Measurements from ENCODE around the gene CNTFR.
"Not testable (repeated sequence)": the region's sequence is repeated elsewhere in the genome, so short reads cannot be mapped to it uniquely, and the experiment has no call there.

Gene CNTFR

DNA sequence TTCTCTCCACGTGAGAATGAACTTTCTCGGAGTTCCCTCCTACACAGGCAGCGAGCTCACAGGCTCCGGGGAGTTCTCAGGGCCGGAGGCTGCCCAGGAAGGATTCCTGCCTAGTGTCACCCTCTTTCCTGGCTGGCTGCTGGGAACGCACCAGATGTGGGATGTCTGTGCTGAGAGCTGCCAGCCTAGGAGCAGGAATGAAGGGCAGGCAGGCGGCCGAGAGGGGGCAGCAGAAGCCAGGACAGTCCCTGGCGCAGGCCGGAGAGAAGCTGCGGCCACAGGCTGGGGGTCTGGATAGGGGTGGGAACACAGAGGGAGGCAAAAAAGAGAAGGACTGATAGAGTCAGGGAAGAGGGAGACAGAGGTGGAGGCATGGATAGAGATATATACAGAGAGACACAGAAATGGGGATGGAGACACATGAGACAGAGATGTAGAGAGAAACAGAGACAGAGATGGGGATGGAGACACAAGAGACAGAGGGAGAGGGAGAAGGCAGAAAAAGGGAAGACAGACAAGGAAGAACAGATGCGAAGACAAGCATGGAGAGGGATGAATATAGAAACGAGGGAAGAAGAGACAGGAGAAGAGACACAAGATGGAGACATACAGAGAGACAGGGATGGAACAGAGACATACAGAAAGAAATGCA, 41.4 kb downstream of the CNTFR start:
- no peaks in the 10 kb centered on the region for H3K4me1 ChIP-seq (ENCODE audit: insufficient read depth, low read length)
- no peak overlapping the region for H3K4me3 ChIP-seq (ENCODE audit: low read length)
- no peaks in the 10 kb centered on the region for H3K9me3 ChIP-seq (ENCODE audit: insufficient read depth, low read depth, low read length)
- H3K36me3 ChIP-seq (ENCODE audit: insufficient read depth, low read depth, low read length), result no peaks in the 10 kb centered on the region
- 0 out of 2 replicates have a peak, but pooled peaks cover 4% of the 10 kb centered on the region for H3K27me3 ChIP-seq (ENCODE audit: insufficient read depth, low read length)
- no peak overlapping the region for H3K27ac ChIP-seq (ENCODE audit: low read length)
- H3K9ac ChIP-seq (ENCODE audit: low read depth, low read length), result no peak overlapping the region

DNA sequence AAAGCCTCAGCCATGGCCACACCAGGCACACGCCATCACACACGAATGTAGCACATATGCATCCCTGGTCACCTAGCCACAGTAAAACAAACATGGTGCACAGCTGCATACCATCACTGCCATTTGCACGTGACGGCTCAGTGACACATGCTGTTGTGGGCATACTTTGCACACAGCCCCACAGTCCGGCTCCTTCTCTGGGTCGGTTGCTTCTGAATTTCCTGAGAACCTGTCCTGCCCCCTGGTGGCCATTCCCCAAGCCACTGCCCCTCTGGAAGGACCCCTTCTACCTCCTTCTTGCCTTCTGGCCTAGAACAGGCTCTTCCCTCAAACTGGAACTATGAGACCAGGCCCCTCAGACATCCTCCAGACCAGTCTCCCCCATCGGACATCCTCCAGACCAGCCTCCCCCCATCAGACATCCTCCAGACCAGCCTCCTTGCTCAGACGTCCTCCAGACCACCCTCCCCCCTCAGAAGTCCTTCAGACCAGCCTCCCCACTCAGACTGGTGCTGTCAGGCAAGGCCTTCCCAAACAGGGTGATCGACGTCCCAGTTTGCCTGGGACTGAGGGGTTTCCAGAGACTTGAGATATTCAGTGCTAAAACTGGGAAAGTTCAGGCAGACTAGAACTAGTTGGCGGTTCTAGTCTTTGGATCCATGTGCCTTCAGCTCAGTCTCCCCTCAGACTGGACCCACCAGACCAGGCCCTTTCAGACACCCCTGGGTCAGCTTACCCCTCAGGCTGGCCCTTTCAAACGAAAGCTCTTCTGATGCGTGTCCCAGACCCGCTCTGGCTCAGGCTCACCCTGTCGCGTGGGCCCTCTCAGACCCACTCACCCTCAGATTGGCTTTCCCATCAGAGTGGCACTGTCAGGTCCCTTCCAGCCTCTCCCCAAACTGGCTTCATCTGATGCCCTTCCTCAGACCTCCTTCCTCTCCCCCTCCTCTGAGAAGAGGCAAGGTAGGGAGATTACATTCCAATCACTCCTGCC, 42.4 kb downstream of the CNTFR start:
- Histone ChIP-seq H3K9ac (ENCODE audit: low read depth, low read length) (no peak overlapping the region), H3K27ac (ENCODE audit: low read length) (no peak overlapping the region), H3K27me3 (ENCODE audit: insufficient read depth, low read length) (0 out of 2 replicates have a peak, but pooled peaks cover 4% of the 10 kb centered on the region), H3K4me1 (ENCODE audit: insufficient read depth, low read length) (no peaks in the 10 kb centered on the region), H3K9me3 (ENCODE audit: insufficient read depth, low read depth, low read length) (no peaks in the 10 kb centered on the region), H3K4me3 (ENCODE audit: low read length) (no peak overlapping the region), H3K36me3 (ENCODE audit: insufficient read depth, low read depth, low read length) (no peaks in the 10 kb centered on the region)

DNA sequence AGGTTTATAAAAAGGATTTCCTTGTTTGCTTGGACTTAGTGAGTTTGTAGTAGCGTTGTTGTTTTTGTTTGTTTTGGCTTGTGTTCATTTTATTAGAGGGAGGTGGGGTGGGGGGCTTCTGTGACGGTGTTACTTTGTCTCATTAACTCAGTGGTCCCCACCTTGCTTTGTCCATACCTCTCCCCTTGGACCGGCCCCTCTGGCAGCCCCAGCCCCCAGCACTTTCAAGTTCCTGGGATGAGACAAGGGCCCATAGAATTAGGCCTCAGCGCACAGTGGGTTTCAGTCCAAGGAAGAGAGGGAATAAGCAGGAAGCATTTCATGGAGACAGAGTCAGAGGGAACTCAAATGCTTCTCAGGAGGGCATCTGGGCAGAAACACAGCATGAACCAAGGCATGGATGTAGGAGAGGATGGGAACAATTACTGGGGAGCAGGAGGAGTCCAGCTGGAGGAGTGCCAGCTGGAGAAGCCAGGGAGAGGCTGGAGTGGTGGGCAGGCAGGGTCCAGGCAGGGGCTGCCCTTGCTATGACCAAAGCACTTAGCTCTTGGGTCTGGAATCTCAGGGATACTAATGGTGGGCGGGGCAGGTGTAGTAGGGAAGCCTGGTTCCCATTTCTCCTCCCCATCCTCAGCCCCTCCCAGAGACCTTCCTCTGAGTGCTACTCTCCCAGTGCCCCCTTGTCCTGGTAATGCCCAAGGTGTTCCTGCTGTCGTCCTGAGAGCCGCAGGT, 43.3 kb downstream of the CNTFR start:
- Histone ChIP-seq H3K4me3 (ENCODE audit: low read length) (no peak overlapping the region), H3K27ac (ENCODE audit: low read length) (no peak overlapping the region)

DNA sequence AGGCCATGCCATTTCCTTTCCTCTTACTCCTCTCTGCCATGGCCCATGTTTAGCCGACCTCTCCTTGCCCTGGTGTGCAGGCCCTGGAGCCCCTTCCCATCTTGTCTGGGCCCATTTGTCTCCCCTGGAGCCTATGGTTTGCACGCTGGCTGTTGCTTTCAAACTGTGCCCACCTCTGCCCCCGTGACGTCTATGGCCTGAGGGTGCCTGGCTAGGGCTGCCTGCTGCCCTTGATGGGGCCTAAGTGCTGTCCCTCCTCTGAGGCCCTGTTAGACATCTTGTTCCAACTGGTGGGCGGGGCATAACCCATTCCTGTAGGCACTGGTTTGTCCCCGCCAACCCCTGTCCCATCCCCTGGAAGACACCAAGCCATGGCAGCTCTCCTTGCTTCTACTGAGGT, 44.0 kb downstream of the CNTFR start:
- H3K36me3 ChIP-seq (ENCODE audit: insufficient read depth, low read depth, low read length), result no peaks in the 10 kb centered on the region
- no peaks in the 10 kb centered on the region for H3K4me1 ChIP-seq (ENCODE audit: insufficient read depth, low read length)
- no peaks in the 10 kb centered on the region for H3K9me3 ChIP-seq (ENCODE audit: insufficient read depth, low read depth, low read length)
- no peak overlapping the region for H3K27ac ChIP-seq (ENCODE audit: low read length)
- no peak overlapping the region for H3K4me3 ChIP-seq (ENCODE audit: low read length)
- H3K9ac ChIP-seq (ENCODE audit: low read depth, low read length), result no peak overlapping the region
- H3K27me3 ChIP-seq (ENCODE audit: insufficient read depth, low read length), result 0 out of 2 replicates have a peak, but pooled peaks cover 4% of the 10 kb centered on the region

More for the DNA sequence above, 43.3 kb downstream of the CNTFR start:
- no peaks in the 10 kb centered on the region for H3K4me1 ChIP-seq (ENCODE audit: insufficient read depth, low read length)
- no peaks in the 10 kb centered on the region for H3K36me3 ChIP-seq (ENCODE audit: insufficient read depth, low read depth, low read length)
- no peak overlapping the region for H3K9ac ChIP-seq (ENCODE audit: low read depth, low read length)
- H3K9me3 ChIP-seq (ENCODE audit: insufficient read depth, low read depth, low read length), result no peaks in the 10 kb centered on the region
- 0 out of 2 replicates have a peak, but pooled peaks cover 4% of the 10 kb centered on the region for H3K27me3 ChIP-seq (ENCODE audit: insufficient read depth, low read length)

DNA sequence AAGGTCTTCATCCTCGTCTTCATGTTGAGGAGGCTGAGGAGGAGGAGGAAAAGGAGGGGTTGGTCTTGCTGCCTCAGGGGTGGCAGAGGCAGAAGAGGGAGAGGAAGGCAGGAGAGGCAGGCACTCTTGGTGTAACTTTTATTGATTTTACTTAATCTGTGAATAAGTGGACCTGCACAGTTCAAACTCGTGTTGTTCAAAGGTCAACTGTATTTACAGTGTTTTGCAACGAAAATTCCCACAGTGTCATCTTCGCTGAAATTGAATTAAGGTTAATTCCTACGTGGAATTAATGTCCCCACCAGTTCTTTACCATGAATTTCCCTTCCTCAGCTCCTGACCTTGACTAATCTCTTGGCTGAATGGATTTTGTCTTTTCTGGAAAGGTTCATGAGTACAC, 45.5 kb downstream of the CNTFR start:
- H3K27ac ChIP-seq (ENCODE audit: low read length), result no peak overlapping the region
- H3K27me3 ChIP-seq (ENCODE audit: insufficient read depth, low read length), result 0 out of 2 replicates have a peak, but pooled peaks cover 4% of the 10 kb centered on the region
- no peak overlapping the region for H3K4me3 ChIP-seq (ENCODE audit: low read length)
- H3K9me3 ChIP-seq (ENCODE audit: insufficient read depth, low read depth, low read length), result no peaks in the 10 kb centered on the region
- H3K36me3 ChIP-seq (ENCODE audit: insufficient read depth, low read depth, low read length), result no peaks in the 10 kb centered on the region
- H3K9ac ChIP-seq (ENCODE audit: low read depth, low read length), result no peak overlapping the region
- no peaks in the 10 kb centered on the region for H3K4me1 ChIP-seq (ENCODE audit: insufficient read depth, low read length)

DNA sequence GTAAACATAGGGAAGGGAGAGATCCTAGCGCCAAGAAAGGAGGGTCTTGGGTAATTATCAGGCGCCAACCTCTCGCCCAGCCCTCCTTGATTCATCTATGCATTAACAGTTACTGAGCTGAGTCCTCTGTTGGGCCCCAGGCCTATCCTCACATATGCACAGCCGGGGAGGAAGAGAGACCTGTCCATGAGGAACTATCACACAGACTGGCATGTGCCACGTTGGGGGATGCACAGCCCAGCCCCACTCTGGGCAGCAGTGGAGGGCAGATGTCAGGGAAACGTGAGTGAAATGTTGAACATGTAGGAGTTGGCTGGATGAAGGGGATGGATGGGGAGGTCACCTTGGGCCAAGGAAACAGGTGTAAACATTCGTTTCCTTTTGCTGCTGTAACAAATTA, 48.0 kb downstream of the CNTFR start:
- Histone ChIP-seq H3K27ac (ENCODE audit: low read length) (no peak overlapping the region), H3K36me3 (ENCODE audit: insufficient read depth, low read depth, low read length) (no peaks in the 10 kb centered on the region), H3K4me3 (ENCODE audit: low read length) (no peak overlapping the region), H3K27me3 (ENCODE audit: insufficient read depth, low read length) (no peaks in the 10 kb centered on the region), H3K4me1 (ENCODE audit: insufficient read depth, low read length) (no peaks in the 10 kb centered on the region), H3K9me3 (ENCODE audit: insufficient read depth, low read depth, low read length) (no peaks in the 10 kb centered on the region), H3K9ac (ENCODE audit: low read depth, low read length) (no peak overlapping the region)

DNA sequence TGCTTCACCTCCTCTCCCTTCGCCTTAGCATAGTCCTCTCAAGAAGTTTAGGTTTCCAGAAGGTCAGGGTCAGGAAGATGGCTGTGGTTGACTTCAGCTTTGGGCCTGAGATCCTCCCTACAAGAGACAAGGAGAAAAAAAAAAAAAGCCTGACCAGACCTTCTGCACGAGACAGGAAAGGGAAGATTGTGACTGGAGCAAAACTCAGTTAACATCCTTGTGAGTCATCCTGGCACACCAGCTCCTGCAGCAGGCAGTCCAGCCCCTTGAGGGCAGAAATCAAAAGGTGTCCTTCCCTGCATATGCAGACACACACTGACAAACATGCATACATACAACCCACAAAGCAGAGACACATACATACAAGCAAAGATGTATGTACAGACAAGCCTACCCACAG, 48.7 kb downstream of the CNTFR start:
- Histone ChIP-seq H3K27me3 (ENCODE audit: insufficient read depth, low read length) (no peaks in the 10 kb centered on the region), H3K9me3 (ENCODE audit: insufficient read depth, low read depth, low read length) (no peaks in the 10 kb centered on the region), H3K36me3 (ENCODE audit: insufficient read depth, low read depth, low read length) (no peaks in the 10 kb centered on the region), H3K9ac (ENCODE audit: low read depth, low read length) (no peak overlapping the region), H3K4me3 (ENCODE audit: low read length) (no peak overlapping the region), H3K27ac (ENCODE audit: low read length) (no peak overlapping the region), H3K4me1 (ENCODE audit: insufficient read depth, low read length) (no peaks in the 10 kb centered on the region)

DNA sequence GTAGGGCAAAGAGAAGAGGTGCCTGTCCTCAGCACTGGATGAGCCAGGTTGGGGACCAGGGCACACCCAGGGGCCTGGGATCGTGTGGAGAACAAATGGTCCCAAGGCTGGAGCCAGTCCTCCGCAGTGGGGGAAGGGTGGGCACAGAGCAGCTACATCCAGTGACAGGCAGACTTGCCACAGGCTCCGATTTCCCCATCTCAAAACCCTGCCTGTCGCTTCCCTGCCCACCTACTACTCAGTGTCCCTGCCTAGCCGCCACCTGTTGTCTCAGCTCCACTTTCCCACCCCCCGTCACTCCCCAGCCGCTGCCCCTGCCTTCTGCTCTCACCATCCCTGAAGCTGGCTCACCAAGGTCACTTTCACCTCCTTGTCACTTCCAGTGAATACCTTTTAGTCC, 52.8 kb downstream of the CNTFR start:
- Histone ChIP-seq H3K9ac (ENCODE audit: low read depth, low read length) (no peak overlapping the region), H3K27me3 (ENCODE audit: insufficient read depth, low read length) (peaks cover 10% of the 10 kb centered on the region; the same call in 1 of the 2 replicates), H3K36me3 (ENCODE audit: insufficient read depth, low read depth, low read length) (no peaks in the 10 kb centered on the region), H3K4me3 (ENCODE audit: low read length) (no peak overlapping the region), H3K27ac (ENCODE audit: low read length) (no peak overlapping the region), H3K9me3 (ENCODE audit: insufficient read depth, low read depth, low read length) (peaks cover 12% of the 10 kb centered on the region), H3K4me1 (ENCODE audit: insufficient read depth, low read length) (no peaks in the 10 kb centered on the region)

DNA sequence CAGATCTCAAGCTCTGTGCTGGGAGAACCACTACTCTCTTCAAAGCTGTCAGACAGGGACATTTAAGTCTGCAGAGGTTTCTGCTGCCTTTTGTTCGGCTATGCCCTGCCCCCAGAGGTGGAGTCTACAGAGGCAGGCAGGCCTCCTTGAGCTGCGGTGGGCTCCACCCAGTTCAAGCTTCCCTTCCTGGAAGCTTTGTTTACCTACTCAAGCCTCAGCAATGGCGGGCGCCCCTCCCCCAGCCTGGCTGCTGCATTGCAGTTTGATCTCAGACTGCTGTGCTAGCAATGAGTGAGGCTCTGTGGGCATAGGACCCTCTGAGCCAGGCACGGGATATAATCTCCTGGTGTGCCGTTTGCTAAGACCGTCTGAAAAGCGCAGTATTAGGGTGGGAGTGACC, 57.5 kb downstream of the CNTFR start:
- not testable (repeated sequence) for H3K36me3 ChIP-seq (ENCODE audit: insufficient read depth, low read depth, low read length); H3K27ac ChIP-seq (ENCODE audit: low read length); H3K9ac ChIP-seq (ENCODE audit: low read depth, low read length); H3K4me3 ChIP-seq (ENCODE audit: low read length); H3K4me1 ChIP-seq (ENCODE audit: insufficient read depth, low read length)
- H3K27me3 ChIP-seq (ENCODE audit: insufficient read depth, low read length), result peaks cover 10% of the 10 kb centered on the region; the same call in 1 of the 2 replicates
- H3K9me3 ChIP-seq (ENCODE audit: insufficient read depth, low read depth, low read length), result peaks cover 12% of the 10 kb centered on the region

DNA sequence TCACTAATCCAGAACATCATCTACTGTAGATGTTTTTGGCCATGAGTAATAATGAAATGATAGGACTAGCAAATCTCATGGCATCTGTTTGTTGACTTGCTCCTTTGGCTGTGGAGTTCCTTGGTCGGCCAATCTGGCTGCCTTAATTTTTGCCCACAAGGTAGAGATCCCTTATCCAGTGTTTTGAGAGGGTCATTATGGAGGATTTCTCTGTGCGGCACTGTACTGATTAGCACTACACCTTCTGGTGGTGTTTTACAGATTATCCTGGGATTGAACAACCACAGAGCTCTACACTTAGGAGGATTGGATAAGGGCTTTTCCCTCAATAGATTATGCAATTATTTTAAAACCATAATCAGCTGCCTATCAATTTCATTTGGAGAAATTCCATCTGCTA, 63.5 kb downstream of the CNTFR start:
- no peak overlapping the region for H3K4me3 ChIP-seq (ENCODE audit: low read length)
- H3K9ac ChIP-seq (ENCODE audit: low read depth, low read length), result no peak overlapping the region
- no peaks in the 10 kb centered on the region; the same call in 1 of the 2 replicates for H3K4me1 ChIP-seq (ENCODE audit: insufficient read depth, low read length)
- H3K9me3 ChIP-seq (ENCODE audit: insufficient read depth, low read depth, low read length), result no peaks in the 10 kb centered on the region
- H3K27ac ChIP-seq (ENCODE audit: low read length), result no peak overlapping the region
- no peaks in the 10 kb centered on the region for H3K36me3 ChIP-seq (ENCODE audit: insufficient read depth, low read depth, low read length)
- peaks cover 35% of the 10 kb centered on the region for H3K27me3 ChIP-seq (ENCODE audit: insufficient read depth, low read length)

DNA sequence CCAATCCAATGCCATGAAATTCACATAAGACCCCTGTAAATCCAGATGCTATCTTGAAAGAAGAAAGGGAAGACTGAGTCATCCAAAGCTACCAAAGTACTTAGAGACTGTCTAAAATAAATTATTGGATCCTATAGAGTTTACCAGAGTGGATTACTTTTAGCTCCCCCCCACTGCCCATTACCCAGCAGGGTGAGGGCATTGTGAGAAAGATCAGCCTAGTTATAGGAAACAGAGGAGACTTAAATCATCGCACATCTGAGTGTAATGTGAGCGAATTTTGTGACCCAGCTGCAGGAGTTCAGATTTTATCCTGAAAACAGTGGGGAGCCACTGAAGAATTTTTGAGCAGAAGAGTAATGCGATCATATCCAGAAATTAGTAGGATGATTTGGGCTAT, 65.2 kb downstream of the CNTFR start:
- Histone ChIP-seq H3K4me1 (ENCODE audit: insufficient read depth, low read length) (no peaks in the 10 kb centered on the region; the same call in 1 of the 2 replicates), H3K4me3 (ENCODE audit: low read length) (no peak overlapping the region), H3K9ac (ENCODE audit: low read depth, low read length) (no peak overlapping the region), H3K27ac (ENCODE audit: low read length) (no peak overlapping the region), H3K9me3 (ENCODE audit: insufficient read depth, low read depth, low read length) (no peaks in the 10 kb centered on the region), H3K27me3 (ENCODE audit: insufficient read depth, low read length) (peaks cover 35% of the 10 kb centered on the region), H3K36me3 (ENCODE audit: insufficient read depth, low read depth, low read length) (no peaks in the 10 kb centered on the region)

All from iPS-20b (cell line).